Measurements from ENCODE around the gene LAMA3.

- no peak for TF ChIP-seq TAF1 (IDR thresholded peaks at IDR 0.05; ENCODE audit: low read depth, low read length)
- TF ChIP-seq POLR2A (IDR thresholded peaks at IDR 0.05; ENCODE audit: low read depth, low read length) = no peak
- TF ChIP-seq POLR2AphosphoS5 (IDR thresholded peaks at IDR 0.05; ENCODE audit: low read depth, low read length) = no peak
Measured at GRCh38 chr18:23702606-23703005, 13.4 kb downstream of the LAMA3 start.

Measured in GM12891 (cell line).